T-helper 1 cell treated with Interleukin-12 subunit alpha and Interleukin-12 subunit beta and Interleukin-4 antibody, amounts not matched to agents 30 ng/mL and 1 ng/mL, for 36 hours (primary cell): ENCODE measurements around the gene SPINT2. TPM values are rescaled to one million over a fixed set of nuclear protein-coding genes. Genes with fewer than 3 reads are reported as not detected.
"Not testable (repeated sequence)": the region's sequence is repeated elsewhere in the genome, so short reads cannot be mapped to it uniquely, and the experiment has no call there.

Source experiments
- intact Hi-C: fragments of 100-400 bp; cut with micrococcal nuclease; formaldehyde crosslinking; loops from one replicate; pipeline ENCODE4 v1.15.1; 2024
- total RNA-seq: library from RNA; stranded (reverse); gene quantifications from 2 replicates; pipeline ENCODE4 v1.2.3, GENCODE V29; 2022

Gene SPINT2
- total RNA-seq, 1 donor from 2014 or later: 75.5 TPM

- intact Hi-C loops: loop anchor here (1.0 kb wide), 1 partner anchor 101 kb away; the partner anchor contains the start of gene CATSPERG
Measured at GRCh38 chr19:38234615-38235014, 29.8 kb upstream of the SPINT2 start.

- intact Hi-C loops: no loop called here
Measured at GRCh38 chr19:38239816-38240215, 24.6 kb upstream of the SPINT2 start.

GRCh38 chr19:38243279-38243673 lies 21.1 kb upstream of the SPINT2 start:
- intact Hi-C loops: loop anchor here (1.0 kb wide), 1 partner anchor 10 kb away; no protein-coding TSS in a partner anchor

- intact Hi-C loops: loop anchor here (2.0 kb wide), 1 partner anchor 19 kb away; the partner anchor contains the start of gene SPINT2
Measured at GRCh38 chr19:38245826-38246498, 18.4 kb upstream of the SPINT2 start.

- intact Hi-C loops: no loop called here
Measured at GRCh38 chr19:38247126-38247525, 17.2 kb upstream of the SPINT2 start.

- intact Hi-C loops: no loop called here
Measured at GRCh38 chr19:38247734-38248268, 16.6 kb upstream of the SPINT2 start.

GRCh38 chr19:38248421-38248820 lies 16.0 kb upstream of the SPINT2 start:
- intact Hi-C loops: no loop called here

- intact Hi-C loops: no loop called here
Measured at GRCh38 chr19:38250428-38250820, 13.9 kb upstream of the SPINT2 start.

- intact Hi-C loops: no loop called here
Measured at GRCh38 chr19:38250821-38251563, 13.4 kb upstream of the SPINT2 start.

GRCh38 chr19:38251564-38252051 lies 12.8 kb upstream of the SPINT2 start:
- intact Hi-C loops: no loop called here

- intact Hi-C loops: no loop called here
Measured at GRCh38 chr19:38252385-38252784, 12.0 kb upstream of the SPINT2 start.

- intact Hi-C loops: no loop called here
Measured at GRCh38 chr19:38252941-38253691, 11.3 kb upstream of the SPINT2 start.

GRCh38 chr19:38253788-38254187 lies 10.6 kb upstream of the SPINT2 start:
- intact Hi-C loops: no loop called here

- intact Hi-C loops: loop anchor here (1.0 to 2.0 kb wide), 4 partner anchors 9 to 80 kb away; partner anchors contain the start of genes CATSPERG and SPINT2
Measured at GRCh38 chr19:38255383-38256014, 8.9 kb upstream of the SPINT2 start.

GRCh38 chr19:38261942-38262341 lies 2.4 kb upstream of the SPINT2 start:
- intact Hi-C loops: not testable (repeated sequence)

- intact Hi-C loops: no loop called here
Measured at GRCh38 chr19:38262585-38263268, 1.6 kb upstream of the SPINT2 start.

GRCh38 chr19:38263689-38264485 lies 486 bp upstream of the SPINT2 start:
- intact Hi-C loops: loop anchor here (1.0 to 2.0 kb wide), 7 partner anchors 8 to 110 kb away; partner anchors contain the start of genes PPP1R14A and PSMD8

- intact Hi-C loops: loop anchor here (2.0 kb wide), 1 partner anchor 21 kb away; no protein-coding TSS in a partner anchor
Measured at GRCh38 chr19:38265213-38265861, 964 bp downstream of the SPINT2 start.
